ENCODE data around the gene ATP6V0D1.
A peak's percentile ranks its signal among the peaks of the same experiment; 100 is the strongest.
"Not testable (repeated sequence)": the region's sequence is repeated elsewhere in the genome, so short reads cannot be mapped to it uniquely, and the experiment has no call there.

The ATP6V0D1 gene

GRCh38 chr16:67480833-67481560 lies at the start of gene ATP6V0D1:
Gene ATP6V0D1, minus strand, starts transcription at chr16:67481157. Its CDS starts 71 bp downstream, at chr16:67481086.
- DNase-seq: peak; percentile 96

GRCh38 chr16:67530013-67530939 lies 49.3 kb upstream of the ATP6V0D1 start:
- DNase-seq: peak; percentile 3

- DNase-seq: no peak
These were observed 48.6 kb upstream of the ATP6V0D1 start for GRCh38 chr16:67529582-67530012.

- peak; percentile 17 for DNase-seq
These were observed 48.1 kb upstream of the ATP6V0D1 start for GRCh38 chr16:67528870-67529581.

GRCh38 chr16:67528222-67528869 lies 47.4 kb upstream of the ATP6V0D1 start, which contains the start of gene RIPOR1:
Gene RIPOR1, plus strand, starts transcription at chr16:67528829. Its CDS starts 9,618 bp downstream, at chr16:67538447.
- DNase-seq: peak; percentile 39

GRCh38 chr16:67526149-67526791 lies 45.3 kb upstream of the ATP6V0D1 start:
- no peak for DNase-seq

GRCh38 chr16:67525176-67525860 lies 44.4 kb upstream of the ATP6V0D1 start:
- DNase-seq: no peak

- DNase-seq: peak; percentile 96
These were observed 40.3 kb upstream of the ATP6V0D1 start for GRCh38 chr16:67521095-67521804.

GRCh38 chr16:67519242-67519641 lies 38.3 kb upstream of the ATP6V0D1 start:
- DNase-seq: no peak

GRCh38 chr16:67518676-67519075 lies 37.7 kb upstream of the ATP6V0D1 start:
- DNase-seq: no peak

- no peak for DNase-seq
These were observed 36.9 kb upstream of the ATP6V0D1 start for GRCh38 chr16:67517661-67518423.

GRCh38 chr16:67517155-67517445 lies 36.1 kb upstream of the ATP6V0D1 start:
- no peak for DNase-seq

- DNase-seq: no peak
These were observed 35.6 kb upstream of the ATP6V0D1 start for GRCh38 chr16:67516296-67517154.

GRCh38 chr16:67514382-67514828 lies 33.4 kb upstream of the ATP6V0D1 start:
- peak; percentile 73 for DNase-seq

- not testable (repeated sequence) for DNase-seq
These were observed 32.9 kb upstream of the ATP6V0D1 start for GRCh38 chr16:67513892-67514291.

- DNase-seq: no peak
These were observed 28.1 kb upstream of the ATP6V0D1 start for GRCh38 chr16:67509016-67509415.

GRCh38 chr16:67506468-67506867 lies 25.5 kb upstream of the ATP6V0D1 start:
- no peak for DNase-seq

GRCh38 chr16:67504031-67505021 lies 23.4 kb upstream of the ATP6V0D1 start:
- no peak for DNase-seq

All from stimulated activated naive CD4-positive, alpha-beta T cell treated with Interleukin-2 at 50 U/mL for 16 hours (primary cell).